ENCODE measurements around the gene OR52I2.

GRCh38 chr11:4541071-4541470, 40.5 kb upstream of the OR52I2 start:
- no peak for TF ChIP-seq CTCF (IDR thresholded peaks at IDR 0.05)
- no peak for TF ChIP-seq EP300 (IDR thresholded peaks at IDR 0.05)
- TF ChIP-seq POLR2A (IDR thresholded peaks at IDR 0.05) = no peak

Measured in ovary (tissue), 3 donors.